WERI-Rb-1 (cell line): ENCODE measurements around the gene GP5.
A peak's percentile ranks its signal among the peaks of the same experiment; 100 is the strongest.

Source experiments
- DNase-seq: peaks from one replicate; pipeline ENCODE4 v3.0.0-alpha.2; 2020
- H3K27ac ChIP-seq: fragments of 250-450 bp; sonication (Bioruptor Pico); 2 replicates; pipeline ENCODE4 v1.5.1; 2020; ENCODE audit warnings: mild to moderate bottlenecking, moderate library complexity
- H3K27me3 ChIP-seq: fragments of 250-450 bp; sonication (Bioruptor Pico); 2 replicates; pipeline ENCODE4 v1.5.1; 2021; ENCODE audit warnings: mild to moderate bottlenecking, low read depth, moderate library complexity; ENCODE audit not compliant: insufficient read depth, severe bottlenecking
- H3K36me3 ChIP-seq: fragments of 250-450 bp; sonication (Bioruptor Pico); 2 replicates; pipeline ENCODE4 v1.5.1; 2020; ENCODE audit warnings: mild to moderate bottlenecking, moderate library complexity
- H3K4me3 ChIP-seq: 2 replicates; pipeline ENCODE4 v1.5.1; 2011; ENCODE audit warnings: low read depth, mild to moderate bottlenecking, control low read depth, low read length
- H3K9me3 ChIP-seq: fragments of 250-450 bp; sonication (Bioruptor Pico); 2 replicates; pipeline ENCODE4 v1.5.1; 2021; ENCODE audit warnings: mild to moderate bottlenecking, moderate library complexity; ENCODE audit not compliant: severe bottlenecking
- CTCF ChIP-seq: IDR thresholded peaks from 2 replicates; pipeline ENCODE4 v1.5.1; 2011; ENCODE audit warnings: low read depth, mild to moderate bottlenecking, control low read depth, inconsistent platforms, low read length

GP5 gene

GRCh38 chr3:194392576-194392975 lies 6.5 kb downstream of the GP5 start:
- no peak for DNase-seq
- H3K27ac ChIP-seq = no peak overlapping the region
- no peak overlapping the region for H3K4me3 ChIP-seq
- no peaks in the 10 kb centered on the region for H3K27me3 ChIP-seq
- H3K36me3 ChIP-seq = no peaks in the 10 kb centered on the region
- H3K9me3 ChIP-seq = no peaks in the 10 kb centered on the region
- TF ChIP-seq CTCF = no peak

GRCh38 chr3:194390835-194391234 lies 8.2 kb downstream of the GP5 start:
- H3K27me3 ChIP-seq = no peaks in the 10 kb centered on the region

GRCh38 chr3:194389269-194389668 lies 9.8 kb downstream of the GP5 start:
- no peaks in the 10 kb centered on the region for H3K27me3 ChIP-seq
- H3K36me3 ChIP-seq = no peaks in the 10 kb centered on the region
- TF ChIP-seq CTCF = no peak
- no peak for DNase-seq
- H3K27ac ChIP-seq = no peak overlapping the region
- H3K4me3 ChIP-seq = no peak overlapping the region
- no peaks in the 10 kb centered on the region for H3K9me3 ChIP-seq

More at GRCh38 chr3:194390835-194391234, 8.2 kb downstream of the GP5 start:
- TF ChIP-seq CTCF = no peak
- DNase-seq = no peak
- Histone ChIP-seq H3K9me3 (no peaks in the 10 kb centered on the region), H3K27ac (no peak overlapping the region), H3K36me3 (no peaks in the 10 kb centered on the region), H3K4me3 (no peak overlapping the region)

- Histone ChIP-seq H3K4me3 (no peak overlapping the region), H3K27me3 (no peaks in the 10 kb centered on the region), H3K27ac (no peak overlapping the region), H3K36me3 (no peaks in the 10 kb centered on the region), H3K9me3 (no peaks in the 10 kb centered on the region)
- DNase-seq = no peak
- TF ChIP-seq CTCF = no peak
These were observed 11.1 kb downstream of the GP5 start for GRCh38 chr3:194387926-194388418.

- H3K27ac ChIP-seq = peak overlapping the region; percentile 73
- TF ChIP-seq CTCF = no peak
- no peak for DNase-seq
- no peaks in the 10 kb centered on the region for H3K27me3 ChIP-seq
- H3K36me3 ChIP-seq = no peaks in the 10 kb centered on the region
- H3K4me3 ChIP-seq = no peak overlapping the region
- no peaks in the 10 kb centered on the region for H3K9me3 ChIP-seq
These were observed 11.8 kb downstream of the GP5 start for GRCh38 chr3:194387276-194387675.

- H3K9me3 ChIP-seq = no peaks in the 10 kb centered on the region
- no peak for TF ChIP-seq CTCF
These were observed 12.4 kb downstream of the GP5 start for GRCh38 chr3:194386648-194387047.

More at GRCh38 chr3:194386648-194387047, 12.4 kb downstream of the GP5 start:
- DNase-seq = no peak
- Histone ChIP-seq H3K4me3 (peak overlapping the region; percentile 3; the same call in 1 of the 2 replicates), H3K27me3 (no peaks in the 10 kb centered on the region), H3K36me3 (no peaks in the 10 kb centered on the region), H3K27ac (peak overlapping the region; percentile 73)
